DND-41 (cell line): ENCODE measurements around the gene CD14.

ENCODE experiments used
- ATAC-seq: fragments of 200-7000 bp; cut with Tn5 transposase; 3 replicates; pipeline ENCODE4 v1.9.1; 2021; ENCODE audit warnings: low read depth; ENCODE audit not compliant: insufficient read depth
- DNase-seq: peaks from one replicate; pipeline ENCODE4 v3.0.0-alpha.2; 2020
- H2AFZ ChIP-seq: 2 replicates; pipeline ENCODE4 v1.6.0; 2012; ENCODE audit warnings: low read depth, low read length
- H3K27ac ChIP-seq: 2 replicates; pipeline ENCODE4 v1.5.1; 2012; ENCODE audit warnings: low read length, inconsistent platforms
- H3K27me3 ChIP-seq: fragments of 200-600 bp; sonication (generic); 2 replicates; pipeline ENCODE4 v1.6.0; 2012; ENCODE audit warnings: low read length, mild to moderate bottlenecking, inconsistent platforms; ENCODE audit not compliant: insufficient read depth, poor library complexity
- H3K36me3 ChIP-seq: 2 replicates; pipeline ENCODE4 v1.5.1; 2012; ENCODE audit warnings: low read length, inconsistent platforms; ENCODE audit not compliant: insufficient read depth
- H3K4me1 ChIP-seq: 2 replicates; pipeline ENCODE4 v1.5.1; 2012; ENCODE audit warnings: mild to moderate bottlenecking, low read length; ENCODE audit not compliant: insufficient read depth
- H3K4me2 ChIP-seq: 2 replicates; pipeline ENCODE4 v1.6.0; 2012; ENCODE audit warnings: mild to moderate bottlenecking, moderate library complexity, low read length, inconsistent platforms; ENCODE audit not compliant: insufficient read depth
- H3K4me3 ChIP-seq, 2 experiments: fragments of 200-600 bp in 1 of 2; shearing (Covaris generic) in 1 of 2; 2 replicates each; pipeline ENCODE4 v1.5.1; 2012 to 2016; ENCODE audit warnings: inconsistent platforms in 2 of 2, low read length in 2 of 2, mild to moderate bottlenecking in 2 of 2, low read depth in 1 of 2, moderate library complexity in 1 of 2
- H3K79me2 ChIP-seq: 2 replicates; pipeline ENCODE4 v1.6.0; 2012; ENCODE audit warnings: low read length, inconsistent platforms; ENCODE audit not compliant: insufficient read depth
- H3K9ac ChIP-seq: 2 replicates; pipeline ENCODE4 v1.6.0; 2012; ENCODE audit warnings: low read depth, mild to moderate bottlenecking, inconsistent platforms, low read length, moderate library complexity
- H3K9me3 ChIP-seq: 2 replicates; pipeline ENCODE4 v1.5.1; 2012; ENCODE audit warnings: low read length, moderate library complexity, mild to moderate bottlenecking, inconsistent platforms; ENCODE audit not compliant: insufficient read depth, severe bottlenecking
- H4K20me1 ChIP-seq: 2 replicates; pipeline ENCODE4 v1.6.0; 2012; ENCODE audit warnings: low read length; ENCODE audit not compliant: insufficient read depth
- EZH2 ChIP-seq: IDR thresholded peaks from 3 replicates; pipeline ENCODE4 v1.6.1; 2012; ENCODE audit warnings: borderline replicate concordance, low read depth, mild to moderate bottlenecking, moderate library complexity, low read length, inconsistent platforms; ENCODE audit not compliant: severe bottlenecking
- TF ChIP-seq, protein P1 (sequence below): IDR thresholded peaks from 2 replicates; pipeline ENCODE4 v1.5.1; 2012; ENCODE audit warnings: borderline replicate concordance, low read length, moderate library complexity, mild to moderate bottlenecking; ENCODE audit not compliant: poor library complexity, severe bottlenecking; ENCODE audit errors: extremely low read depth

The CD14 gene

DNA sequence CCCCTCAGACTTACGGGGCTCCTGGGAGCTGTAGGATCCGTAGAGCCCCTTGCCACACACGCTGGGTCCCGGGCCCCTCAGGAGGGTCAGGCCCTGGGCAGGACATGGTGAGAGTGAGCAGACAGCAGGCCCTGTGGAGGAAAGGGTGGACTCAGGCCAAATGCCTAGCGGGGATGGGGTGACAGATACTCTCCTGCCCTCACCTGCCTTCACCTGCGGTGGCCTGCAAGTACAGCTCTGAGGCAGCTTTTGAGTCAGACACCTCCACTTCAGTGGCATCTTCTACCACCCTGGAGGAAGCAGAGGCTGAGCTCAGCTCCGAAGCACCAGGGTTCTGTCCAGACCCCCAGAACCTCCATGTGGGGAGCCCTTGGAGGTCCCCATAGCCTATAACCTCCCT is 42.1 kb downstream of the CD14 start:
- Histone ChIP-seq H3K79me2 (no peaks in the 10 kb centered on the region), H3K4me3 (no peak overlapping the region), H3K9ac (no peak overlapping the region), H3K4me2 (no peak overlapping the region), H3K4me1 (no peaks in the 10 kb centered on the region), H4K20me1 (no peaks in the 10 kb centered on the region), H3K36me3 (no peaks in the 10 kb centered on the region), H3K9me3 (no peaks in the 10 kb centered on the region), H2AFZ (no peak overlapping the region), H3K27ac (no peak overlapping the region), H3K27me3 (no peaks in the 10 kb centered on the region)
- no peak for DNase-seq
- no peak for TF ChIP-seq EZH2
- TF ChIP-seq, protein P1, sequence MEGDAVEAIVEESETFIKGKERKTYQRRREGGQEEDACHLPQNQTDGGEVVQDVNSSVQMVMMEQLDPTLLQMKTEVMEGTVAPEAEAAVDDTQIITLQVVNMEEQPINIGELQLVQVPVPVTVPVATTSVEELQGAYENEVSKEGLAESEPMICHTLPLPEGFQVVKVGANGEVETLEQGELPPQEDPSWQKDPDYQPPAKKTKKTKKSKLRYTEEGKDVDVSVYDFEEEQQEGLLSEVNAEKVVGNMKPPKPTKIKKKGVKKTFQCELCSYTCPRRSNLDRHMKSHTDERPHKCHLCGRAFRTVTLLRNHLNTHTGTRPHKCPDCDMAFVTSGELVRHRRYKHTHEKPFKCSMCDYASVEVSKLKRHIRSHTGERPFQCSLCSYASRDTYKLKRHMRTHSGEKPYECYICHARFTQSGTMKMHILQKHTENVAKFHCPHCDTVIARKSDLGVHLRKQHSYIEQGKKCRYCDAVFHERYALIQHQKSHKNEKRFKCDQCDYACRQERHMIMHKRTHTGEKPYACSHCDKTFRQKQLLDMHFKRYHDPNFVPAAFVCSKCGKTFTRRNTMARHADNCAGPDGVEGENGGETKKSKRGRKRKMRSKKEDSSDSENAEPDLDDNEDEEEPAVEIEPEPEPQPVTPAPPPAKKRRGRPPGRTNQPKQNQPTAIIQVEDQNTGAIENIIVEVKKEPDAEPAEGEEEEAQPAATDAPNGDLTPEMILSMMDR = no peak
- no peak for ATAC-seq

DNA sequence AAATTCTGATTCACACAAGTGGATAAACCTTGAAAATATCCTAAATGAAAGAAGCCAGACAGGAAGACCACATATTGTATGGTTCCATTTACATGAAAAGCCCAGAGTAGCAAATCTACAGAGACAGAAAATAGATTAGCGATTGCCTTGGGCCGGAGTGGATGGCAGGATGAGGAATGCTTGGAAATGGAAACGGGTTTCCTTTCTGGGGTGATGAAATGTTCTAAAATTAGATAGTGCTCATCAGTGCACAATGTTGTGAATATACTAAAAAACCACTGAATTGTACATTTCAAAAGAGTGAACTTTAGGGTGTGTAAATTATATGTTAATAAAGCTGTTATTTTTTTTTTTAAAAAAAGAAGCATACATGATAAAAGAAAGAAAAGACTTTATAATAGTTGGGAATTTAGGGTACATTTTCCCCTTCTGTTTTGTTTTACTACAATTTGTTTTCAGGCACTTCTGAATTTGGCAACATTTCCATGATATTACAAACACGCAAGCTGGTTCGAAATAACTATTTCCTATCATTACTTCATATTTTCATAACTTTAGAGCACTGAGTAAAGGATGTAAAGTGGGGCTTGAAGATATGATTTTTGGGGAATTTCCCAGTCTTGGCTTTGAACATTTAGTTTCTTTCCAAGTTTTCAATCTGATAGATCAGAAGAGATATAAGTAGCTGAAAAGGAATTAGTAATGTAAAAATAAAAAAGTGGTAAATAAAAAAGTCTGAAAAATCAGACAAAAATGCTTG is 44.5 kb downstream of the CD14 start:
- Histone ChIP-seq H3K4me3 (no peak overlapping the region), H2AFZ (no peak overlapping the region), H3K79me2 (no peaks in the 10 kb centered on the region), H3K4me1 (no peaks in the 10 kb centered on the region), H4K20me1 (no peaks in the 10 kb centered on the region), H3K27ac (no peak overlapping the region), H3K36me3 (no peaks in the 10 kb centered on the region), H3K4me2 (no peak overlapping the region), H3K27me3 (no peaks in the 10 kb centered on the region), H3K9me3 (no peaks in the 10 kb centered on the region), H3K9ac (no peak overlapping the region)
- DNase-seq = no peak
- TF ChIP-seq, protein P1 = no peak
- no peak for TF ChIP-seq EZH2
- ATAC-seq = no peak

DNA sequence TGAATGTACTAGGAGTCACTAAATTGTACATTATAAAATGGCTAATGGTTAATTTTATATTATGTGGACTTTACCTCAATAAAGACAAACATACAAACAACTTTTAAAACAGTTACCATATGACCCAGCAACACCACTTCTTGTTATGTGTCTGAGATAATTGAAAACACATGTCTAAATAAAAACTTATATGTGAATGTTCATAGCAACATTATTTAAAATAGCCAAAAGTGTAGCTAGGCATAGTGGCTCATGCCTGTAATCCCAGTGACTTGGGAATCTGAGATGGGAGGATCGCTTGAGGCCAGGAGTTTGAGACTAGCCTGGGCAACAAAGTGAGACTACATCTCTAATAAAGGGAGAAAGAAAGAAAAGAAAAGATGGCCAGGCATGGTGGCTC is 45.5 kb downstream of the CD14 start:
- H3K4me3 ChIP-seq = no peak overlapping the region
- no peak overlapping the region for H3K9ac ChIP-seq
- H2AFZ ChIP-seq = no peak overlapping the region
- H3K79me2 ChIP-seq = no peaks in the 10 kb centered on the region
- no peaks in the 10 kb centered on the region for H3K4me1 ChIP-seq
- TF ChIP-seq, protein P1 = no peak
- TF ChIP-seq EZH2 = no peak
- no peaks in the 10 kb centered on the region for H4K20me1 ChIP-seq
- no peak overlapping the region for H3K4me2 ChIP-seq
- no peaks in the 10 kb centered on the region for H3K9me3 ChIP-seq
- no peaks in the 10 kb centered on the region for H3K36me3 ChIP-seq
- H3K27me3 ChIP-seq = no peaks in the 10 kb centered on the region
- ATAC-seq = no peak
- no peak overlapping the region for H3K27ac ChIP-seq
- DNase-seq = no peak
